Posterior cingulate gyrus (tissue), 11 donors: ENCODE results near the gene HRH1.
"Not testable (repeated sequence)": the region's sequence is repeated elsewhere in the genome, so short reads cannot be mapped to it uniquely, and the experiment has no call there.

Experiments
- DNase-seq, 10 donors: peaks; one replicate each; pipeline versions ENCODE4 v3.0.0 to v3.0.0-alpha.2; 2020 to 2021; ENCODE audit warnings: mixed read lengths in 3 of 10
- intact Hi-C: fragments of 100-400 bp; cut with DNase I; formaldehyde crosslinking; loops from one replicate; pipeline ENCODE4 v1.15.1; 2023

HRH1 gene

GRCh38 chr3:11236588-11237461 is 82.5 kb downstream of the HRH1 start:
- intact Hi-C loops = loop anchor here (2.0 kb wide), 1 partner anchor 98 kb away; no protein-coding TSS in a partner anchor

GRCh38 chr3:11238060-11238459 is 83.8 kb downstream of the HRH1 start:
- intact Hi-C loops = no loop called here
- no peak for DNase-seq

More at GRCh38 chr3:11236588-11237461, 82.5 kb downstream of the HRH1 start:
- DNase-seq = peak in 5 of 10 donors; percentile 33 to 84 (median 56)

DNA sequence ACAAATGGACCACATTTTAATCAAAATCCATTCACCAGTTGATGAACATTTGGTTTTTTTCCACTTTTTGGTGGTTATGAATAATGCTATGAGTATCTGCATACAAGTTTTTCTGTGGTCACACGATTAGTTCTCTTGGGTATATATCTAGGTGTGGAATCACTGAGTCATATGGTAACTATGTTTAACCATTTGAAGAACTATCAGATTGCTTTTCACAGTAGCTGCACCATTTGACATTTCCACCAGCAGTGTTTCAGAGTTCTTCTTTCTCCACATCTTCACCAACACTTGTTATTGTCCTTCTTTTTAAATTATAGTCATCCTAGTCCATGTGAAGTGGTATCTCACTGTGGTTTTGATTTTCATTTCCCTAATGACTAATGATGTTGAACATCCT is 84.6 kb downstream of the HRH1 start:
- intact Hi-C loops = no loop called here

DNA sequence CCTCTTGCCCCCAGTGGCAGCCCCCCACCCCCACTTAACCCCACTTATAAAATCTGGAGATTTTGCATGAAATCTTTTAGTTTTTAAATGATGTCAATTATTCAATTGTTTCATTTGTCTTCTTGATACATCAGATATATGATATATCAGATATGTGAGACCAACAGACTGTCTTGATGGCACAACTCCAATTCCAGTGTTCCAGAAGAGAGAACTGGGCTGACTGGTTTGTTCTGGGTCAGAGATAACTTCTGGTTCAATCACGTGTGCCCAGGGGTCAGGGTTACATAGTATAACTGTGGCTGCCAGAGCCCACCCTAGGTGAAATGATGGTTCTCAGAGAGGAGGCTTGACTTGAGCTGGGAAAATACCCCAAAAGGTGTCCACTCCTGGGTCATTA is 85.5 kb downstream of the HRH1 start:
- DNase-seq = no peak
- intact Hi-C loops = no loop called here

More for the DNA sequence above, 84.6 kb downstream of the HRH1 start:
- DNase-seq = no peak

DNA sequence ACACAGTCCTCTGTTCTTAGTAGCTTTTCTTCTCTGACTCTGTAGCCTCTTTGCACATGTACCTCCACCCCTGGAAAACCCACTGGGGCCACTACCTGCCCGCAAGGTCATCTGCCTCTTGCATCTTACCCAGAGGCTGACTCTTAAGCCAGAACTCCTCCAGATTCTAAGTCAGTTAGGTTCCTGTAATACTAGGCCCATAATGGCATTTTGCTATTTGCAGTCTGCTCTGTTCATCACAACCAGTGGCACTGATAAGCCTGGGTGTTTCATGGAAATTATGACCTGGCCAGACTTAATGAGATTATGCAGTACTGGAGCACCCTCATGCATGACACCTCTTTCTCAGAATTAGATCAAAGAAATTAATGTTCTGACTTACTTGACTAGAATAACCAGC is 86.2 kb downstream of the HRH1 start:
- no peak for DNase-seq
- intact Hi-C loops = no loop called here

- intact Hi-C loops = no loop called here
- DNase-seq = no peak
These were observed 89.9 kb downstream of the HRH1 start for GRCh38 chr3:11244121-11244677.

GRCh38 chr3:11245276-11245675 is 91.0 kb downstream of the HRH1 start:
- DNase-seq = no peak

GRCh38 chr3:11245827-11246662 is 91.8 kb downstream of the HRH1 start:
- DNase-seq = peak in 1 of 10 donors; percentile 14
- intact Hi-C loops = no loop called here

More at GRCh38 chr3:11245276-11245675, 91.0 kb downstream of the HRH1 start:
- intact Hi-C loops = no loop called here

- intact Hi-C loops = no loop called here
- DNase-seq = peak in 1 of 10 donors; percentile 22
These were observed 92.3 kb downstream of the HRH1 start for GRCh38 chr3:11246663-11246970.

- no peak for DNase-seq
- intact Hi-C loops = no loop called here
These were observed 93.1 kb downstream of the HRH1 start for GRCh38 chr3:11247362-11247761.

DNA sequence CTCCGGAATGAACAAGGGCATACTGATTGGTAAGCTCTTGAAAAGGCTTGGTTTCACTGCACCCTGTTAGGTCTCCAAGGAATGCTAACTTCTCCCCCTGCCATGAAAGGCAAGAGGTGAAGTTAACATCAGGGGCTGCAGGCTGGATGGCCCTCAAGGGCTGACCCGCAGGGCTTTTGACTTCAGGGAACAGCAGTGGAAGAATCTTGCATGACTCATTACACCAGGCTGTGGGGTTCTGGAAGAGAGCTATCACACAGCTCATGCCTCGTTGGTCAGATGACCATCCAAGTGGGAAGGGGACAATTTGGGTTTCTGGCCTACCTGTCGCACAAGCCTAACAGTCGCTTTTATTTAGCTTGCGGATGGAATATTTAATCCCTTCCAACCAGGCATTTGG is 94.3 kb downstream of the HRH1 start:
- intact Hi-C loops = no loop called here
- DNase-seq = peak in 1 of 10 donors; percentile 24

DNA sequence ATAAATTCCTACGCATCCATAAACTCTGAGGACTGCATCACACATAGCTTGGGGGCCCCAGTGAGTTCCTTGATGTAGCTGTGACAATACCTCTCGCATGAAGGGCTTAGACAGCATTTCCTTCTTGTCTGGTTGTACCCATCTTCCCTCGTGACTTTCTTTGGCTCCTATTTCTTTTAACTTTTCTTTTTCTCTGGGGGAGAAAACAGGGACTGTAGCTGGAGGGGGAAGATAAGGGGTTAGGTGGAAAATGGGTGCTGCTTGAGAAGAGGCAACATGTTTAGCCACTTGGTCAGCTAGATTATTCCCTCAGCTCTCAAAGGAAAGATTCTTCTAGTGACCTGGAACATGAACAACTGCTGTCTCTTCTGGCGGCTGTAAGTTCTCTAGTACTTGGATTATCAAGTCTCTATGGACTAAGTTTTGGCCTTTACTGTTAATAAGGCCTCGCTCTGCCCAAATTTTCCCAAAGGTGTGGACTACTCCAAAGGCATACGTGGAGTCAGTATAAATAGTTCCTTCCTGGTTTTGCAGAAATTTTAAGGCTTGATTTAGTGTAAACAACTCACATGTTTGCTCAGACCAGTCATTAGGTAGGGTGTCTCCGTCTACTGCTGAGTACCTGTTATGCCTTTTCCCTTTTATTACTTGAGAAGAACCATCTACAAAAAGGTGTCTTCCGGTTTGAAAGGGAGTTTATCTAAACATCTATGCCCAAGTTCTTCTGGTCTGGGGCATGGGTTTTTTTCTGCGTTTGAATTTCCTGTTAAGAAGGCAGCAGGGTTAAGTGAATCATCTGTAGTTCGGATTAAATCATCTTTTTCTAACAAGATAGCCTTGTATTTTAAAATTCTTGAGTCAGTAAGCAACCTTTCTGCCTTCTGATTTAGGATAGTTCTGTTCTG is 96.9 kb downstream of the HRH1 start:
- intact Hi-C loops = no loop called here
- DNase-seq = no peak

- intact Hi-C loops = no loop called here
- peak in 1 of 10 donors; percentile 0 for DNase-seq
These were observed 97.5 kb downstream of the HRH1 start for GRCh38 chr3:11251807-11252176.

DNA sequence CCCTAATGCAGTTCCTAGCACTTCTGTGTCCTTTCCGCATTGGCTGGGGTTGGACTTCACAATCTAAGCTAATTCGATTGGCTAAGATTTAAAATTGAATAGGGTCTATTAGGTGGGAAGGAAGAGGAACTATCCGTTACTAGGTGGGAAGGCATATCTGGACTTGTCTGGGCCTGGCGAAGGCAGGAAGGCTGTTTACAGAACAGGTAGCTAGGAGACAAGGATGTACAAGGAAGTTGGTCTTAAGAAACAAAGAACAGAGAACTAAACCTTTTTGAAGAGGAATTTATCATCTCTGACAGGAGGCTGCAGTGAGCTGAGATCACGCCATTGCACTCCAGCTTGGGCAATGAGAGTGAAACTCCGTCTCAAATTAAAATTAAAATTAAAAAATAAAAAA is 100.6 kb downstream of the HRH1 start:
- no peak for DNase-seq
- intact Hi-C loops = no loop called here

GRCh38 chr3:11255537-11255936 is 101.2 kb downstream of the HRH1 start:
- intact Hi-C loops = not testable (repeated sequence)

DNA sequence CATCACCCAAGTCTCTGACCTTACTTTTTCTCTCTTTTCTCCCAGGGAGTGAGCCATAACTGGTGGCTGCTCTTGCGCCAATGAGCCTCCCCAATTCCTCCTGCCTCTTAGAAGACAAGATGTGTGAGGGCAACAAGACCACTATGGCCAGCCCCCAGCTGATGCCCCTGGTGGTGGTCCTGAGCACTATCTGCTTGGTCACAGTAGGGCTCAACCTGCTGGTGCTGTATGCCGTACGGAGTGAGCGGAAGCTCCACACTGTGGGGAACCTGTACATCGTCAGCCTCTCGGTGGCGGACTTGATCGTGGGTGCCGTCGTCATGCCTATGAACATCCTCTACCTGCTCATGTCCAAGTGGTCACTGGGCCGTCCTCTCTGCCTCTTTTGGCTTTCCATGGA is 104.7 kb downstream of the HRH1 start:
- intact Hi-C loops = no loop called here
- no peak for DNase-seq

More at GRCh38 chr3:11255537-11255936, 101.2 kb downstream of the HRH1 start:
- not testable (repeated sequence) for DNase-seq

DNA sequence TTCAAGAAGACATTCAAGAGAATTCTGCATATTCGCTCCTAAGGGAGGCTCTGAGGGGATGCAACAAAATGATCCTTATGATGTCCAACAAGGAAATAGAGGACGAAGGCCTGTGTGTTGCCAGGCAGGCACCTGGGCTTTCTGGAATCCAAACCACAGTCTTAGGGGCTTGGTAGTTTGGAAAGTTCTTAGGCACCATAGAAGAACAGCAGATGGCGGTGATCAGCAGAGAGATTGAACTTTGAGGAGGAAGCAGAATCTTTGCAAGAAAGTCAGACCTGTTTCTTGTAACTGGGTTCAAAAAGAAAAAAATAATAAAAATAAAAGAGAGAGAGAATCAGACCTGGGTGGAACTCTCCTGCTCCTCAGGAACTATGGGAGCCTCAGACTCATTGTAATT is 106.2 kb downstream of the HRH1 start:
- no peak for DNase-seq
- intact Hi-C loops = no loop called here

- intact Hi-C loops = no loop called here
These were observed 114.7 kb downstream of the HRH1 start for GRCh38 chr3:11269007-11269406.

DNA sequence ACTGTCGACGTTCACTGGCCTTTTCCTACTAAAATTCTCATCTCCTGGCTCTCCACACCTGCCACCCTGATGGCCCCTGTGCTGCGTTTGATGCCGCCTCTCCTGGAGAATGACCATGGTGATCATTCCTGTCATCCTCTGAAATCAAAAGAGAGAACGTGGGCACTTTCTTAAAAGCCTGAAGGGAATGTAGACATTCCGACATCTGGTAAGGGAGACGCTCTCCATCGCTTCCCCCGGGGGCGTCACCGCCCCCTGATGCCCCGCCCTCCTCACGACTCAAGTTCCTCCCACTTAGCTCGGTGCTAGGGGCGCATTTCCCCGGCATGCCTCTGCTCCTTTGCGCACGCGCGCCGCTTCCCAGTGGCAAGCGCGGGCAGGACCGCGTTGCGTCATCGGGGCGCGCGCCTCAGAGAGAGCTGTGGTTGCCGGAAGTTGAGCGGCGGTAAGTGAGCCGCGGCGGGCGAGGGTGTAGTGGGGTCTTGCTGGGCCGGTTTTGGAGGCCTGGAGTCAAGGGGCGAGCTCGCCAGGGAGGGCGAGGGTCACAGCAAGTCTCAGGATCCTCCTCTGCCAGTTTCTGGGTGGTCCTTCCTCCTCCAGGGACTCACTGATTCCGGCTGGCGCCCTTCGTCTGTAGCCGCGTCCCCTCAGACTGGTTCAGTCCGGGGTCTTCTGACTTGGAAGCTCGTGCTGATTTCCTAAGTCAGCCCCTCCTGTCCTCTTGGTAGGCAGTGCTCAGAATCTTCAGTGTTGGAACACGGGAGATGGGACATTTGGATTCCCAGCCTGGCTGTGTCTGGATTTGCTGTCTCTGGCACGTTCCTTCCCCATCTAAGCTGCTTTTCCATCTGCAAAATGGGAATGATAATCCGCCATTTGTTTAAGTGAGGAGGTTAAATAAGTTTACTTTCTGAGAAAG is 118.0 kb downstream of the HRH1 start, which contains the start of gene ATG7:
TSS of gene ATG7 (plus strand) at position 412 of the 919 bp plus-strand sequence. CDS start 26,299 bp downstream, outside the sequence.
- DNase-seq = peak; percentile 92 to 99 (median 96)
- intact Hi-C loops = loop anchor here (10.0 kb wide), 1 partner anchor 373 kb away; the partner anchor contains the start of gene VGLL4

More at GRCh38 chr3:11269007-11269406, 114.7 kb downstream of the HRH1 start:
- no peak for DNase-seq
